C4-2B (cell line): Measurements from ENCODE around the gene SALL4.

Experiments used
- CTCF ChIP-seq: fragments of 450-650 bp; conservative IDR thresholded peaks from 2 replicates; pipeline ENCODE4 v1.5.1; 2017; ENCODE audit warnings: mild to moderate bottlenecking
- ZFX ChIP-seq: fragments of 450-650 bp; IDR thresholded peaks from 2 replicates; pipeline ENCODE4 v1.6.1; 2017

GRCh38 chr20:51797357-51798025 is 4.8 kb downstream of the SALL4 start:
- TF ChIP-seq CTCF = no peak
- TF ChIP-seq ZFX = no peak
